HepG2 (cell line): ENCODE results near the gene ACTA2. TPM values are rescaled to one million over a fixed set of nuclear protein-coding genes. Genes with fewer than 3 reads are reported as not detected.
A peak's percentile ranks its signal among the peaks of the same experiment; 100 is the strongest.

Experiments used
- ATAC-seq: fragments of 200-7000 bp; cut with Tn5 transposase; 3 replicates; pipeline ENCODE4 v1.9.1; 2020; ENCODE audit warnings: mild to moderate bottlenecking, moderate library complexity
- BruUV-seq: library from RNA; stranded (reverse); fragments of 400-500 nt; replicated peaks from 2 replicates; lab custom pipeline; 2021; lab: Mats Ljungman, UMichigan
- CTCF ChIA-PET: fragments of 300-600 bp; formaldehyde crosslinking; extraction: SDS; loops from one replicate; lab custom pipeline; 2021; ENCODE audit warnings: low total read pairs, inconsistent platforms, low intra/inter-chr PET ratio; lab: Yijun Ruan, JAX
- POLR2A ChIA-PET: fragments of 350-600 bp; sonication (Branson Sonifier 250); formaldehyde crosslinking; loops from one replicate; lab custom pipeline; 2020; ENCODE audit warnings: antibody characterized with exemption, inconsistent platforms; lab: Yijun Ruan, JAX
- DNase-seq: peaks from one replicate; pipeline ENCODE4 v3.0.0-alpha.2; 2015; ENCODE audit warnings: low spot score
- FAIRE-seq: peaks from 3 replicates; lab custom pipeline; 2011; peaks lifted over from hg19 to GRCh38; lab: Jason Lieb, UNC
- H2AFZ ChIP-seq: one replicate; pipeline ENCODE4 v1.6.1; 2011; ENCODE audit warnings: low read length, inconsistent platforms
- H3K27ac ChIP-seq: fragments of 300-600 bp; 3 replicates; pipeline ENCODE4 v1.8.0; 2011; ENCODE audit warnings: mixed run types, mild to moderate bottlenecking, mixed read lengths, low read length, inconsistent platforms; ENCODE audit not compliant: insufficient read depth; ENCODE audit errors: extremely low read length
- H3K27me3 ChIP-seq, 2 experiments: fragments of 200-600 bp in 1 of 2; 2 replicates in 1 of 2; 3 replicates in 1 of 2; pipeline versions ENCODE4 v1.6.0 to v1.8.0; 2011; ENCODE audit warnings: low read length in 2 of 2, mild to moderate bottlenecking in 2 of 2, moderate library complexity in 2 of 2, inconsistent platforms in 1 of 2; ENCODE audit not compliant: insufficient read depth in 2 of 2, control insufficient read depth in 1 of 2
- H3K36me3 ChIP-seq, 2 experiments: fragments of 200-600 bp in 1 of 2; replicated peaks in 1 of 2; 2 replicates in 1 of 2; 3 replicates in 1 of 2; pipeline versions ENCODE4 v1.5.1 to v1.8.0; 2011; ENCODE audit warnings: low read length in 2 of 2, inconsistent platforms in 1 of 2; ENCODE audit not compliant: insufficient read depth in 2 of 2, control insufficient read depth in 1 of 2
- H3K4me1 ChIP-seq: 2 replicates; pipeline ENCODE4 v1.5.1; 2012; ENCODE audit warnings: low read length, inconsistent platforms; ENCODE audit not compliant: insufficient read depth
- H3K4me2 ChIP-seq: 2 replicates; pipeline ENCODE4 v1.6.0; 2011; ENCODE audit warnings: low read depth, low read length, inconsistent platforms
- H3K4me3 ChIP-seq, 3 experiments: fragments of 200-600 bp in 1 of 3; sonication (generic), shearing (Covaris generic) in 1 of 3; replicated peaks in 1 of 3; 2 replicates each; pipeline ENCODE4 v1.5.1; 2011 to 2016; ENCODE audit warnings: low read length in 3 of 3, inconsistent platforms in 2 of 3, low read depth in 2 of 3, mild to moderate bottlenecking in 2 of 3, control low read depth in 1 of 3, mixed read lengths in 1 of 3; ENCODE audit not compliant: insufficient read depth in 1 of 3
- H3K79me2 ChIP-seq: one replicate; pipeline ENCODE4 v1.6.1; 2011; ENCODE audit warnings: low read length, inconsistent platforms; ENCODE audit not compliant: insufficient read depth
- H3K9ac ChIP-seq: 2 replicates; pipeline ENCODE4 v1.6.0; 2011; ENCODE audit warnings: mild to moderate bottlenecking, low read depth, low read length, inconsistent platforms; ENCODE audit not compliant: insufficient read depth
- H3K9me3 ChIP-seq: 2 replicates; pipeline ENCODE4 v1.5.1; 2012; ENCODE audit warnings: mild to moderate bottlenecking, low read length
- H4K20me1 ChIP-seq: 2 replicates; pipeline ENCODE4 v1.6.0; 2011; ENCODE audit warnings: inconsistent platforms, mild to moderate bottlenecking, low read length, moderate library complexity; ENCODE audit not compliant: insufficient read depth
- GATAD2A ChIP-seq: IDR thresholded peaks from 2 replicates; pipeline ENCODE4 v1.6.1; 2016
- HNRNPLL ChIP-seq: fragments of 200-400 bp; formaldehyde crosslinking; IDR thresholded peaks from 2 replicates; pipeline ENCODE4 v1.6.1; 2017; ENCODE audit warnings: mild to moderate bottlenecking, low read depth, low read length; ENCODE audit not compliant: poor library complexity, severe bottlenecking
- ISL2 ChIP-seq: sonication (generic); formaldehyde crosslinking; IDR thresholded peaks from 2 replicates; pipeline ENCODE4 v1.5.0; 2020; ENCODE audit warnings: missing genetic modification reagents
- JUND ChIP-seq: sonication (generic); formaldehyde crosslinking; IDR thresholded peaks from 2 replicates; pipeline ENCODE4 v1.8.0; 2022; ENCODE audit warnings: mild to moderate bottlenecking, missing genetic modification reagents
- NFYB ChIP-seq: sonication (generic); formaldehyde crosslinking; IDR thresholded peaks from 2 replicates; pipeline ENCODE4 v1.4.0; 2020; ENCODE audit warnings: missing genetic modification reagents
- NFYC ChIP-seq: IDR thresholded peaks from 2 replicates; pipeline ENCODE4 v1.6.1; 2016; ENCODE audit warnings: missing genetic modification reagents, missing compliant biosample characterization
- POLR2AphosphoS5 ChIP-seq: IDR thresholded peaks from 2 replicates; pipeline ENCODE4 v1.6.1; 2012; ENCODE audit warnings: low read depth, low read length
- RBFOX2 ChIP-seq: fragments of 200-400 bp; formaldehyde crosslinking; IDR thresholded peaks from 2 replicates; pipeline ENCODE4 v1.6.1; 2017; ENCODE audit warnings: low read depth, mild to moderate bottlenecking, low read length
- RFXAP ChIP-seq: sonication (generic); formaldehyde crosslinking; IDR thresholded peaks from 2 replicates; pipeline ENCODE4 v1.4.0; 2020; ENCODE audit warnings: missing genetic modification reagents, borderline replicate concordance
- SALL2 ChIP-seq: sonication (generic); formaldehyde crosslinking; IDR thresholded peaks from 2 replicates; pipeline ENCODE4 v1.8.1; 2023; ENCODE audit warnings: mild to moderate bottlenecking, missing genetic modification reagents, inconsistent platforms
- SIN3A ChIP-seq: IDR thresholded peaks from 2 replicates; pipeline ENCODE4 v1.6.1; 2011; ENCODE audit warnings: low read depth, mild to moderate bottlenecking, control low read depth, low read length, borderline replicate concordance
- SRSF1 ChIP-seq: fragments of 200-400 bp; formaldehyde crosslinking; optimal IDR thresholded peaks from 2 replicates; pipeline ENCODE3; 2017; ENCODE audit warnings: mild to moderate bottlenecking, low read depth, low read length, moderate library complexity
- TBL1XR1 ChIP-seq: fragments of 150-350 bp; IDR thresholded peaks from 2 replicates; pipeline ENCODE4 v1.6.1; 2014; ENCODE audit warnings: borderline replicate concordance, low read length; ENCODE audit not compliant: partially characterized antibody
- THYN1 ChIP-seq: sonication (generic); formaldehyde crosslinking; IDR thresholded peaks from 2 replicates; pipeline ENCODE4 v1.8.1; 2023; ENCODE audit warnings: low read depth, mild to moderate bottlenecking, moderate library complexity, missing genetic modification reagents, borderline replicate concordance
- TP53 ChIP-seq: sonication (generic); formaldehyde crosslinking; conservative IDR thresholded peaks from 2 replicates; pipeline ENCODE4 v1.4.0; 2020; ENCODE audit warnings: missing genetic modification reagents
- ZBTB7B ChIP-seq: sonication (generic); formaldehyde crosslinking; IDR thresholded peaks from 2 replicates; pipeline ENCODE4 v1.4.0; 2020; ENCODE audit warnings: missing genetic modification reagents
- ZIK1 ChIP-seq: sonication (generic); formaldehyde crosslinking; IDR thresholded peaks from 2 replicates; pipeline ENCODE4 v1.5.0; 2020; ENCODE audit warnings: mild to moderate bottlenecking, low read depth, missing genetic modification reagents, borderline replicate concordance
- ZNF224 ChIP-seq: sonication (generic); formaldehyde crosslinking; IDR thresholded peaks from 2 replicates; pipeline ENCODE4 v1.5.0; 2020; ENCODE audit warnings: mild to moderate bottlenecking, missing genetic modification reagents
- ZNF230 ChIP-seq: sonication (generic); formaldehyde crosslinking; IDR thresholded peaks from 2 replicates; pipeline ENCODE4 v1.4.0; 2020; ENCODE audit warnings: mild to moderate bottlenecking, missing genetic modification reagents
- WGBS: methylation state at CpG from one replicate; pipeline ENCODE4 v1.1.6; 2017; ENCODE audit warnings: low lambda C conversion rate; 5-methylcytosine and 5-hydroxymethylcytosine counted together
- in situ Hi-C: cut with HindIII; loops from 2 replicates; pipeline ENCODE4 v1.10.0; 2017; ENCODE audit warnings: low pct_unique_long_range_greater_than_20kb; ENCODE audit not compliant: extremely low pct_ligation_motif_present
- intact Hi-C: fragments of 100-400 bp; cut with micrococcal nuclease; formaldehyde crosslinking; loops from one replicate; pipeline ENCODE4 v1.10.0; 2022; ENCODE audit not compliant: unreplicated experiment
- polyA plus RNA-seq, 8 experiments: library from polyadenylated mRNA; depleted of rRNA in 3 of 8; stranded (reverse) in 7 of 8; unstranded in 1 of 8; fragments of >200 nt; fragmentation: Illumina TruSeq in 4 of 8; extraction: Trizol in 4 of 8; gene quantifications; 2 replicates each; pipeline versions ENCODE4 v1.2.1 to v1.2.3, GENCODE V29; 2011 to 2016; ENCODE audit warnings: low read depth in 4 of 8, missing spikeins in 1 of 8, mixed read lengths in 1 of 8; ENCODE audit not compliant: insufficient read depth in 1 of 8
- total RNA-seq, 5 experiments: library from RNA; depleted of rRNA; stranded (reverse); fragments of >200 nt; fragmentation: Illumina TruSeq; extraction: Trizol; gene quantifications; 2 replicates each; pipeline ENCODE4 v1.2.3, GENCODE V29; 2016; ENCODE audit warnings: low read depth in 1 of 5
- TF ChIP-seq, protein P1 (sequence below): IDR thresholded peaks from 2 replicates; pipeline ENCODE4 v1.6.1; 2016
- TF ChIP-seq, protein P2 (sequence below): sonication (generic); formaldehyde crosslinking; IDR thresholded peaks from 2 replicates; pipeline ENCODE4 v1.5.1; 2020; ENCODE audit warnings: missing genetic modification reagents, mild to moderate bottlenecking, borderline replicate concordance

ACTA2 gene
- total and polyA plus RNA-seq, 2 of the 13 experiments (the other 11 are each of a cell fraction or from before 2014, with no cell fraction given): 21.8 to 59.9 TPM

DNA sequence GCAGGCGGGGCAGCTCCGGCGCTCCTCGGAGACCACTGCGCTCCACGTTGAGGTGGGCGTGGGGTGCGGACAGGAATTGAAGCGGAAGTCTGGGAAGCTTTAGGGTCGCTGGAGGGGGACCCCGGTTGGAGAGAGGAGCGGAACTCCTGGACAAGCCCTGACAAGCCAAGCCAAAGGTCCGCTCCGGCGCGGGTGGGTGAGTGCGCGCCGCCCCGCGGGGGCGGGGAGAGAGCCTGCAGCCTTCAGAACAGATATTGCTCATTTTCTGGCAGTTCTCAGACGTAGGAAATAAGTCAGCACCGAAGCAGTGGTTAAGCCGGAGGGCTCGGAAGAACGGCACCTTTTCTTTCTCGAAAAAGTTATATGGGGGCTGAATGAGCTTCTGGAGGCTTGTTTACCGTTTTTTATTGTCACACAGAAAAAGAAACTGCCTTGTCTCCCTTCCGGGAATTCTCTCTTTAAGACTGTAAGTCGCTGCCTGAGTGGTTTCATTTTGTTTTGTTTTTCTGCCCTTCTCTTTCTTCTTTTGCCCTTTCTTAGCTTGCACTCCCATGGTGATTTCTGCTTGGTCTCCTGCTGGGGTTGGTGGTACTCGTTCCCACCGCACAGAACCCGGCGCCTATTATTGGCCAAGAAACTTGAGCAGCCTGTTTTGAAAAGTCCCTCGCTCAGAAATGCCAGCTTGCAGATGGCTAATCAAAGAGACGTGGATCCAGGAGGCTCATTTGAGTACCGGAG is 38.8 kb upstream of the ACTA2 start:
- H4K20me1 ChIP-seq: no peaks in the 10 kb centered on the region; the same call in 1 of the 2 replicates
- FAIRE-seq (peak; percentile 34), ATAC-seq (peak; percentile 78), DNase-seq (peak; percentile 54)
- no peaks in the 10 kb centered on the region; a peak in 1 of 5 replicates for H3K27me3 ChIP-seq
- peak overlapping the region; percentile 39 for H2AFZ ChIP-seq
- peak overlapping the region; percentile 87 for H3K4me2 ChIP-seq
- peaks cover 35% of the 10 kb centered on the region for H3K79me2 ChIP-seq
- peak overlapping the region; percentile 79 for H3K9ac ChIP-seq
- peaks cover 48% of the 10 kb centered on the region for H3K4me1 ChIP-seq
- H3K27ac ChIP-seq: peak overlapping the region; percentile 74
- H3K4me3 ChIP-seq: peak overlapping the region; percentile 83 to 91 (median 88)
- TSS peak; percentile 64 for BruUV-seq
- in situ Hi-C loops (no loop called here), intact Hi-C loops (no loop called here)
- ChIA-PET CTCF (interaction anchor here (1.8 kb wide), 1 partner anchor 56 kb away, joined by 6 read pairs; no protein-coding TSS in a partner anchor), POLR2A (interaction anchor here (1.6 kb wide), 1 partner anchor 17 kb away, joined by 5 read pairs; no protein-coding TSS in a partner anchor)
- H3K36me3 ChIP-seq: no peaks in the 10 kb centered on the region
- 2% methylated on average over 24 of the region's 38 CpGs for WGBS
- 0 out of 2 replicates have a peak, but pooled peaks cover 4% of the 10 kb centered on the region for H3K9me3 ChIP-seq
- TF ChIP-seq RBFOX2 (peak; percentile 68), THYN1 (CRISPR knock-in tag) (no peak), TBL1XR1 (no peak), ZNF224 (CRISPR knock-in tag) (no peak), SRSF1 (peak; percentile 11), ZIK1 (CRISPR knock-in tag) (peak; percentile 50; the same call in 1 of the 2 replicates), TP53 (CRISPR knock-in tag) (peak; percentile 98), RFXAP (CRISPR knock-in tag) (0 out of 2 replicates have a peak, but pooled peaks have one; percentile 22), ZNF230 (CRISPR knock-in tag) (0 out of 2 replicates have a peak, but pooled peaks have one; percentile 85), ZBTB7B (CRISPR knock-in tag) (peak; percentile 49; the same call in 1 of the 2 replicates), JUND (CRISPR knock-in tag) (no peak), HNRNPLL (peak; percentile 31), NFYB (CRISPR knock-in tag) (peak; percentile 49), SALL2 (CRISPR knock-in tag) (no peak), GATAD2A (CRISPR knock-in tag) (no peak), ISL2 (peak; percentile 48; the same call in 1 of the 2 replicates), NFYC (peak; percentile 28; the same call in 1 of the 2 replicates), POLR2AphosphoS5 (peak; percentile 60), SIN3A (peak; percentile 66; the same call in 1 of the 2 replicates)
- TF ChIP-seq, protein P1, sequence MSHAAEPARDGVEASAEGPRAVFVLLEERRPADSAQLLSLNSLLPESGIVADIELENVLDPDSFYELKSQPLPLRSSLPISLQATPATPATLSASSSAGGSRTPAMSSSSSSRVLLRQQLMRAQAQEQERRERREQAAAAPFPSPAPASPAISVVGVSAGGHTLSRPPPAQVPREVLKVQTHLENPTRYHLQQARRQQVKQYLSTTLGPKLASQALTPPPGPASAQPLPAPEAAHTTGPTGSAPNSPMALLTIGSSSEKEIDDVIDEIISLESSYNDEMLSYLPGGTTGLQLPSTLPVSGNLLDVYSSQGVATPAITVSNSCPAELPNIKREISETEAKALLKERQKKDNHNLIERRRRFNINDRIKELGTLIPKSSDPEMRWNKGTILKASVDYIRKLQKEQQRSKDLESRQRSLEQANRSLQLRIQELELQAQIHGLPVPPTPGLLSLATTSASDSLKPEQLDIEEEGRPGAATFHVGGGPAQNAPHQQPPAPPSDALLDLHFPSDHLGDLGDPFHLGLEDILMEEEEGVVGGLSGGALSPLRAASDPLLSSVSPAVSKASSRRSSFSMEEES (CRISPR knock-in tag): no peak
- TF ChIP-seq, protein P2, sequence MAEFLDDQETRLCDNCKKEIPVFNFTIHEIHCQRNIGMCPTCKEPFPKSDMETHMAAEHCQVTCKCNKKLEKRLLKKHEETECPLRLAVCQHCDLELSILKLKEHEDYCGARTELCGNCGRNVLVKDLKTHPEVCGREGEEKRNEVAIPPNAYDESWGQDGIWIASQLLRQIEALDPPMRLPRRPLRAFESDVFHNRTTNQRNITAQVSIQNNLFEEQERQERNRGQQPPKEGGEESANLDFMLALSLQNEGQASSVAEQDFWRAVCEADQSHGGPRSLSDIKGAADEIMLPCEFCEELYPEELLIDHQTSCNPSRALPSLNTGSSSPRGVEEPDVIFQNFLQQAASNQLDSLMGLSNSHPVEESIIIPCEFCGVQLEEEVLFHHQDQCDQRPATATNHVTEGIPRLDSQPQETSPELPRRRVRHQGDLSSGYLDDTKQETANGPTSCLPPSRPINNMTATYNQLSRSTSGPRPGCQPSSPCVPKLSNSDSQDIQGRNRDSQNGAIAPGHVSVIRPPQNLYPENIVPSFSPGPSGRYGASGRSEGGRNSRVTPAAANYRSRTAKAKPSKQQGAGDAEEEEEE (CRISPR knock-in tag): no peak
